Right kidney (tissue), 1 donor: ENCODE data around the gene TMC3.

Source experiments
- DNase-seq: peaks from one replicate; pipeline ENCODE4 v3.0.0-alpha.2; 2016

Gene TMC3

DNA sequence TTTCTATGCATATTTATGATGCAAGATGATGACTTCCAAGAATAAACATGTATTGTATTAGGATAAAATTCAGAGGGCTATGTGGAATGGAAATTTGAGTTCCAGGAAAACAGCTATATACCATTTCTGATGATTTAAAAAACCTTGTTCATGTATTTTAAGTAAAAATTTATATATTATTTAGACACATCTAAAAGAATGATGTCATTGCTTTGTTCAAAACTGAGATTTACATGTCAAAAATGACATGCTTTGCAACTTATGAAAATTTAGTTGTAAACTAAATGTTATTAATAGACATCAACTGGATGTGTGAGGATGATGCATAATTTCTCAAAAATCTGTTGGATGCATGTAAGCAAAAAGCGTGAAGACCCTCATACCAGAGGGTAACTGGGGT is 52.3 kb downstream of the TMC3 start:
- DNase-seq: no peak

DNA sequence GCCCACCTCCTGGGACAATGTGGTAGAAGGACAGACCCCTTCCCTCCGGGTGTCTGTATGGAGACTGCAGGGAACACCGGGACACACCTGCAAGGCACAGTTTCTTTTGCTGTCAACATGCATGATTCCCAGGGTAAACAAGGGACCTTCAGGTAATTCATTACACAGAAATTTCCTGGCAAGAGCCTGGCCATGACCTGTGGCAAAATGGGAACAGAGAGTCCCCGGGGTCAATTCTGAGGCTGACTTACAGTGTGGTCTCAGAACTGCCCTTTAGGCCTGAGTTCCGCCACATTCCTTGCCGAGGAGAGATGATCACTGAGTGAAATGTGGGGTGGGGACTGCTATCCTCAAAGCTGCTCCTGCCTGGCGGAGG is 56.4 kb downstream of the TMC3 start:
- DNase-seq: no peak

DNA sequence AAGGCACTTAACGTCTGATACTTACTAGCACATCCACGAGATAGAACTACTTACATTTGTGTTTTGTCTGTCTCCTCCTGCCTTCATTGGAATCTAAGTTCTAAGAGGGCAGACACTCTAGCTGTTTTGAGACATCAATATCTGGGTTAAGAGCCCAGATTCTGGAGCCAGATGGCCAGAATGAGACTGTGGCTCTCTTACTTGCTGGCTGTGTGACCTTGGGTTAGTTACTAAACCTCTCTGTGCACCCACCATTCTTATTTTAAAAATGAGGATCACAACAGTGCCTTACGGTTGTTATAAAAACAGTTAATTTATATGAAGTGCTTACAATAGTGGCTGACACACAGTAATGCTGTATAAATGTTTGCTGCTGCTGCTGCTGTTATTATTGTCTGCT is 57.7 kb downstream of the TMC3 start:
- DNase-seq: no peak

DNA sequence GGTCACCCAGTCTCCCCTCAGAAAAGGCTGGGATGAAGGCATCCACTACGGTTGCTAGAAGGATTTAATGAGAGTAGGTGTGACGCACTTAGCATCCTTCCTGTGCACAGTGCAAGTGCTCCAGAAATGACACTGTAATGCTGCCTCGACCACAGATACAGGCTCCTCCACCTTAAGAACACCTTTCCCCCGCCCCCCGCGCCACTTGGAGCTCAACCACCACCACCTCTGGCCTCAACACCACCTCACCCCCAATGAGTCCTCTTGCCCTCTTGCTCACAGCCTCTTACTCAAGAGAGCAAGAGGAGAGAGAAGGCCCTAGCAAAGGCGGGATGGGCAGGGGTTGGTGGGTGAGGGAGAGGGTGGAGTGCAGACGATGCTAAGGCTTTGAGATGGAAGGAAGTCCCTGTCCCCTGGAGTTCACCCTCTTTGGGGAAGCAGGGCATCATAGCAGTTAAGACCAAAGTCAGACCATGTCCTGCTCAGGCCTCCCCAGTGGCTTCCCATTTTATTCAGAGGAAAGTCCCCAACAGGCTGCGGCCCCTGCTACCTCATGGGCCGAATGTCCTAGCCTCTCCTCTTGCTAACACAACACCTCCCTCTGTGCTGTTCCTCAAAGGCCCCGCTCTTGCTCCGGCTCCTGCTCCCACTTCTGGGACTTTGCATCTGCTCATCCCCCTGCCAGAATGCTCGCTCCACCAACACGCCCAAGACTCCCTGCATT is 58.4 kb downstream of the TMC3 start:
- DNase-seq: no peak

DNA sequence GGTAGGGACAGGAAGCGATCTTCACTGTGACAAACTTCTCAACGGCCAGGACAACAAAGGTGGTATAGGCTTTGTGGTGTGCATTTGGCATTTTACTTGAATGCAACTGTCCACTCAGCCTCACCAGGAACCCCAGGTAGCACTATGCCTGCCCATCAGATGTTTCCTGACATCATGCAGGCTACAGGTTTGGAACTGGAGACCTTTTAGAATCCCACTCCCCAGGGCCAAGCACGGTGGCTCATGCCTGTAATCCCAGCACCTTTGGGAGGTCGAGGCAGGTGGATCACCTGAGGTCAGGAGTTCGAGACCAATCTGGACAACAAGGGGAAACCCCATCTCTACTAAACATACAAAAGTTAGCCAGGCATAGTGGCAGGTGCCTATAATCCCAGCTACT is 59.6 kb downstream of the TMC3 start:
- DNase-seq: no peak

DNA sequence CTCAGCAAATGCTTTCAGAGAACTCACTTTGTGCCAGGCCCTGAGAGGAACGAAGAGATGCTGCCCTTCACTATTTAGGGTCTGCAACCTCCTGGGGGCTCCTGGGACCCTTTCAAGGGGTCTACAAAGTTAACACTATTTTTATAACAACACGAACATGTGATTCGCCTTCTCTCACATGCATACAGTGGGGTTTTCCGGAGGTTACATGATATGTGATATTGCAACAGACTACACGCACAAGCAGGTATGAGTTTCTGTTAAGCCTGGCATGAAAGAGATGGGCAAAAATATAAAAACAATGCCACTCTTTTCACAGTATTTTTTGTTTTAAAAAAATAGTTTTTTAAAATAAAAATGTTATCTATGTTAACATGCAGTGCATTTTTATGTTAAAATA is 60.3 kb downstream of the TMC3 start:
- no peak for DNase-seq

DNA sequence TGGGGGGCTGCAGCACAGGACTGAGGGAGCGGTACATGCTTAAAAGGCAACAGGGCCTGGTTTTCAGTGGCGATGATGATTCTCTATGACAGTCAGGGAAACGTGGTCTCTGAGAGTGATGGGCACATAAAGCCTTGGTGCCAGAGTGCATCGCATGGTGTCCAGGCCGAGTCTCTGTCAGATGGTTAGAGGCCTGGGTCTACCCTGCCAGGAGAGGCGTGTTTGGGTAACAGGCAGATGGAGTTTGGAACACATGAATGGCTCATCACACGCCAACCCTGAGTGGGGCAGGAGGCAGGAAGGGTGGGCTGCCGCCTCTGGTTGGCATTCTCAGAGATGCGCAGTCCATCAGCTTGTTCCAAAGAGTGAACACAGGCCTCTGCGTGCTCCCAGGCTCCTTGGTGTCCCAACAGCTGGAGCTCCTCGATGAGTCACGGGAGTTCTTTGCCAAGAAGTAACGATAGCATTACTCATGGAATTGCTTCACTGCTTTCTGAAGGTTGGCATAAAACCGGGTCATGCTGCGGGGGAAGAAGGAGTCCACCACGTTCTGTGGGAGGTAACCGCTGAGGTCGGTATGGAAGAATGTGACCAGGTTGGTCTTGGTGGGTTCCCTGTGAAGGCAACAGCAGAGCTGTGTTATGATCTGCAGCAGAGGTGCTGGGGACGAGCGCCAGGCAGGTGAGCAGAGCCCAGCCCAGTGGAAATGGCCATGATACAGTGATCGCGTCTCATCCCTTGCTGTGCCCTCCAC is 61.0 kb downstream of the TMC3 start:
- no peak for DNase-seq

DNA sequence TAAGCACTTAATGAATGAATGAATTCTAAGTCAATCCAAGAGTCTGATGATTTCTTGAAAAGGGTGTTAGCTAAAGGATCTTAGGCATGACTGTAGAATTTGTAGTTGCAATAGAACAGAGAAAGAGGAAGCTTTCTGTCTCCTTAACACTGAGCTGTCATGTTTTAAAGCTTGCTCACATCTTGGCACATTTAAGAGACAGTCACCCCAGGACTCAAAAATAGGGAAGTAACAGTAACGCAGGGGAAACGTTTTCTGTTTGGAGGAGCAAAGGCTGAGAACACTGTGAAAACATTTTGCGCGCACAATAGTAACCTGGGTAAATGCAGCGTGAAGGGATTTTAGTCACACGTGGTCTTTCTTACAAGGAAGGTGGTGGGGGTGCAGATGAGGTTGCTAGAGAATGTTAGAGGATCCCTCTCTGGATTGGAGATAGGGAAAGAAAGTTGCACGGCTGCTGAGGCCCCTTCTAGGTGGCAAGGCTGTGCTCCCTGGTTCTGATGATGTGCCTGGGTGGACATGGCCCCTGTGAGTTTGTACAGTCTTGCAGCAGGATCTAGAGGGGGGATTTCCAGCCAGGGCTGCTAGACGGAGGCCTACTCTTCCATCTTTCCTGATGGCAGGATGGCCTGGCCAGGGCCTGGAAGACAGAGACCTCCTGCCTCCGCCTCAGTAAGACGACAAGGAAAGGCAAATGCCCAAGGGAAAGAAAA is 62.1 kb downstream of the TMC3 start:
- DNase-seq: no peak

DNA sequence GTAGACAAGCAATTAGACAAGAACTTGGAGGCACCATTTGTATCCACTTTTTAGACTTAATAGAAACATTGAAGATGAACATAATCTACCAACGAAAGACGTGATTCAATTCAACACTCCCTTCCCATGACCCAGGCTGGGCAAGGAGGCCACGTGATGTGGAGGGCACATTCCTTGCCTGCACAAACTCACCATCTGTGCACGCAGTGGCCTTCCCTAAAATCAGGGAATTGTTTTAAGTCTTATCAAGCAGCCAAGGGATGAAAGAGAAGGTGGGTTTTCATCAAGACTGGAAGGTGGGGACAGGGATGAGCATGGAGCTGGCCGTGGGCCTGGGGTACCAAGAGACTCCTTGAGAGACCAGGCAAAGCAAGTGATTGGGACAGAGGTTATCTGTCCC is 63.5 kb downstream of the TMC3 start:
- DNase-seq: no peak

DNA sequence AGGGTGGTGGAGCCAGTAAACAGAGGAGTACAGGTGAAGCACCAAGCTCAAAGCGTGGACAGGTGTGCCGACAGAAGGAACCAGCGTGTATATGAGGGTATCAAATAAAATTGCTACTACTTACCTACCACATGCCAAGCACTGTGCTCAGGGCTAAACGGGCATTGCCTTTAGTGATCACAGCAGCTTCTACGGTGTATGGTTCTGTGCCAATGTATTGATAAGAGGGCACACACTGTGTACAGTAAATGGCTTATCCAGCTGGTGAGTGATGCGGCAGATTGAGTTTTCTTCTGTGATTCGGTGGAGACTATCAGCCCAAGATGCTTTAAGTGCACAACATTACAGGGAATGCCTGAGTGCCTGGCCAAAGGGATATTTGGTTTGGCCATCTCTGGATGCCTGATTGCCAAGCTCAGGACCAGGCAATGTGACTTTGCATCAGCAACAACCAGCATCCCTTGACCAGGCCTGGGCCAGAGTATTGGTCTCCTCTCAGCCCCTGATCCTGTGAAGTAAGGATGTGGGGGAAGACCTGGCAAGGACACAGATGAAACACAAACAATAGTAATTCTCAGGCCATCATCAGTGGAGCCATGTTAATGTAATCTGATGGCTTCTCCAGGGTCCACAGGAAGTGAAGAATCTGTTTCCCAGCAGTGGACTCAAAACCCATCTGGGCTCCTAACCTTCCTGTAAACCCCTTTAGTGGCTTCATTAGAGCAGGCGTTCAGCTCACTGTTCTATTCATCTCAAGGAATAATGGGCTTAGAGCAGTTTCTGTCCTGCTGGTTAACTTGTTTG is 64.2 kb downstream of the TMC3 start:
- DNase-seq: no peak

DNA sequence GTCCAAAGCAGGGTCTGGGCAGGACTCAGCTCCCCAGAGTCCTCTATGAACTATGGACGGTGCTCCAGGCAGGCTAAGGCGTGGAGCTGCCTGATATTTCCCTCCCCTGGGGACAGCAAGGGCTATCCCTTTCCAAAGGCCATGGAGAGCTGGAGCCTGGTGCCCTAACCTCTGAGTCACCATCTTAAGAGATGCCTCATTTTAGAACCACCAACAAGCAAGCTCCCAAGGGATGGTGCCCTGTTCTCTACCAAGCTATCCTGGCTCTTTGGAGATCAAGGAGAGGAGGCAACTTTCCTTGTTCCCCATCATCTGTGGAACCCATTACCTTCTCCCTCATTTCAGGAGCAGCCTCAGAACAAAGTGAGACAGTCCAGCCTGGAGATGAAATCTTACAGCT is 65.8 kb downstream of the TMC3 start:
- no peak for DNase-seq

DNA sequence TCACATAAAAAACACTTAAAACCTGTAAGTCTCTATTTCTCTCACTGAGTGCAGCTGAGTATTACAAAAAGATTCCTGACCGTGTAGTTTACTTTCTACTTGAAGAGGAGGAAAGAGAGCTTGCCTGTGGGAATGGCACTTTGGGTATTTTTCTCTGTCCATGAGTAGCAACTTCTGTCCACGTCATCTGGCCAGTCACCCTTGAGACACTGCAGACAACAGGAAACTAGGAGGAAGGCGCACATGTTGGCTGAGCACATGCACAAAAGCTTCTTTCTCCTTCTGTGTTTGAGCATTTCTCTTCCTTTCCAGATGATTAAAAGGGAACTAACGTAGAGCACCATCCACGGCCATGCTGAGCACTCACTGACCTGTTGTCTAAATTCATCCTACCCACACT is 69.8 kb downstream of the TMC3 start:
- DNase-seq: no peak

DNA sequence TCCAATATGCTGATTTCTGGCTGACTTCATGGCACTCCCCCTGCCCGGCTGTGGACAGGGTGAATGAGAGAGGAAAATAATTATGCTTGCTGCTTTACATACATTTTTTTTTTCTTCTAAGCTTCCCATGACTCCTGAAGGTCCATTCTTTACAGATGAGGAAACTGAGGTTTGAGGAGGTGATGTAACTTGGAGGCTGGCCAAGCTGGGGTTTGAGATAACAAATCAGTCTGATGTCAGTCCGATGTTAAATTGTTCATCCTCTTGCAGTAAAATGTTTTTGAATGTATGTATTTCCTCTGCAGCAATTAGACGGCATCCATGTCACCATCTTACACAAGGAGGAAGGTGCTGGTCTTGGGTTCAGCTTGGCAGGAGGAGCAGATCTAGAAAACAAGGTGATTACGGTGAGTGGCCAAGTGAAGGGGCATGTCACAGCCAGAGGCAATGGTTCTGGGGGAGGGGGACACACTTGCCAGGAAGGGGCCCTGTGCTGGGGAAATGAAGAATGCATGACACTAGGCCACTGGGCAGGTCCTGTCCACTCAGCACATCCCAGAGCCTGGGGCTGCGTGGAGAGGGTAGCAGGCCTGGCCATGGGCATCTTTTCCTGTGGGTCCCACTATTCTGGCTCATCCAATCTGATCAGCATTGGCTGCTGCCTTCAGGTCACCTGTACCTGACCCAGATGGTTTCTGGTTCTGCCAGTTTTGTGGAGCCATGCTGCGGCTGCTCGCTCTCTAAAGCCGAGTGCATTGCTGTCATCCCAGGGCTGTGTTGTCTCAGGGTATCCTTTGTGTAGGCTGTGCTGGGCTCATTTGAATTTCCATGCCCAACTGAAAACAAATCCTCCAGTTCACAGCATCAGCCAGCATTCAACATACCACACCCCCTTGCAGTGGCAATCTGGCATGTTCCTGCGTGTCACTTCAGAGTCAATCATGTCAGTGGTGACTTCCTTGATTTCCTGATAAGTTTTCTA is 70.5 kb downstream of the TMC3 start:
- DNase-seq: no peak

DNA sequence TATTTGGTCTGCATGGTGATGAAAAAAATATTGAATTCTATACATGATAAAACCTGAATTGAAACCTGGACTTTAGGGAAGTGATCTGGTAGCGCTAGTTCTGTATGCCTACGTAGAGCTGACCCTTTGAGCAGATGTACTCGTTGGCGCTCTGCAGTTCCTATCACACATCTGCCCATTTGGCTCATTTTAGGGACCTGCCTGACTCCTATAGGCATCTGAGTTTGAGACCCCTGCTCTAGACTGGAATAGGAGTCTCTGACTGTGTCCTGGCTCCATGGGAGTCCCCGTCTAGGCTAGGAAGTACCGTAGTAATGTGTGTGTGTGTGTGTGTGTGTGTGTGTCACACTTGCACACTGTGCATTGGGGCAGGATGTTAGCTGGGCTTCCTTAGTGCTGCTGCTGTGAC is 71.3 kb downstream of the TMC3 start:
- no peak for DNase-seq

DNA sequence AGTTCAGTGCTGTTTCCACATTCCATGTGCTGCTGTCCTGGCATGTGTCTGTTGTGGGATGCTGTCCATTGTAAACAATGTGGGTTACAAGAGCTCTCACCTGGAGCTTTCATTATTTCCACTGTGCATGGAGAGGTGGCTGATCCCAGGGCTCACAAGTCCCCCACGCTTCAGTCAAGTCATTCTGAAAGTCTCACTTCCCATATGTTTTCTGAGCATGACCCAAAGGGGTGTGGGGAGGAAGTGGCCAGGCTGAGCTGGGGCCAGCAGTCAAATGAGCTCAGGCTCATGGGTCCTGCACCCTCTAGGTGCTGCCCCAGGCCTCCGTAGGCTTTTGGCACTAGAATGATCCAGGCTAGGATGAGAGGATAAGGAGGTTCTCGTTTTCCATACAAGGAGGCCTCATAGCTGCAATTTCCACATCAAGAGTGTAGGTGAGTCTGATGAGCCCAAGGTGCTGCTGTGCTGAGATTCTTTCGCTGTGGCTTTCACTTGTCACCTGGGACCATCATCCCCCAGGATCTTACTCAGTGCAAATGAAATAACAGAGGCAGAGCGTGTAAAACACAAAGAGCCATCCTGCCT is 72.1 kb downstream of the TMC3 start:
- DNase-seq: no peak

DNA sequence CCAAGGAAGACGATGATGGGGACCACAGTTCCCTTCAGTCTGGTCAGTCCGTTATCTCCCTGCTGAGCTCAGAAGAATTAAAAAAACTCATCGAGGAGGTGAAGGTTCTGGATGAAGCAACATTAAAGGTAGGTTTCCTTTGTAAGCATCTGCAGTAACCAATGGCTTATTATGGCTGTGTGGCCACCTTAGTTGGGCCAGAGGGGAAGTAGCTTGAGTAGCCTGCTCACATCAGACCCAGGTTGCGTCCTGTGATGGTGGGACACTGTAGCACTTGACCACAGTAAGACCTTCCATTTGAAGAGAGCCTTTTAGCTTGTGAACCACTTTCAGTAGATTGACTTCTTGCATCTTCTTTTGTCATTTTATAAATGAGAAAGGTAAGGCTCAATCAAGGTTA is 72.6 kb downstream of the TMC3 start:
- no peak for DNase-seq

DNA sequence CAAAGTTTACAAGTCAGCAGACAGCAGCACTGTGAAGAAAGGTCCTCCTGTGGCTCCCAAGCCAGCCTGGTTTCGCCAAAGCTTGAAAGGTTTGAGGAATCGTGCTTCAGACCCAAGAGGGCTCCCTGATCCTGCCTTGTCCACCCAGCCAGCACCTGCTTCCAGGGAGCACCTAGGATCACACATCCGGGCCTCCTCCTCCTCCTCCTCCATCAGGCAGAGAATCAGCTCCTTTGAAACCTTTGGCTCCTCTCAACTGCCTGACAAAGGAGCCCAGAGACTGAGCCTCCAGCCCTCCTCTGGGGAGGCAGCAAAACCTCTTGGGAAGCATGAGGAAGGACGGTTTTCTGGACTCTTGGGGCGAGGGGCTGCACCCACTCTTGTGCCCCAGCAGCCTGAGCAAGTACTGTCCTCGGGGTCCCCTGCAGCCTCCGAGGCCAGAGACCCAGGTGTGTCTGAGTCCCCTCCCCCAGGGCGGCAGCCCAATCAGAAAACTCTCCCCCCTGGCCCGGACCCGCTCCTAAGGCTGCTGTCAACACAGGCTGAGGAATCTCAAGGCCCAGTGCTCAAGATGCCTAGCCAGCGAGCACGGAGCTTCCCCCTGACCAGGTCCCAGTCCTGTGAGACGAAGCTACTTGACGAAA is 74.3 kb downstream of the TMC3 start:
- DNase-seq: no peak

DNA sequence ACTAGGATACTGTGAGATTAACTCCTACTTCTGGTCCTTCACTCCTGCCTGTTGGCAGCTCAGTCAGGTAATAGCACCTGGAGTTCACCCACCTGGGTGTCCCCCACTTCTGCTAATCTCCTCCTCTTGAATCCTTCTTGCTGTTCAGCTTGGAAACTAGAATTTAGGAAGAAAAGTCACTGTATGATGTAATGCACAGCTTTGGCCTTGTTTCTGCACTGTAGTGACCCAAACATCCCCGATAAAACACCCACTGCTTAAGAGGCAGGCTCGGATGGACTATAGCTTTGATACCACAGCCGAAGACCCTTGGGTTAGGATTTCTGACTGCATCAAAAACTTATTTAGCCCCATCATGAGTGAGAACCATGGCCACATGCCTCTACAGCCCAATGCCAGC is 74.9 kb downstream of the TMC3 start:
- no peak for DNase-seq

DNA sequence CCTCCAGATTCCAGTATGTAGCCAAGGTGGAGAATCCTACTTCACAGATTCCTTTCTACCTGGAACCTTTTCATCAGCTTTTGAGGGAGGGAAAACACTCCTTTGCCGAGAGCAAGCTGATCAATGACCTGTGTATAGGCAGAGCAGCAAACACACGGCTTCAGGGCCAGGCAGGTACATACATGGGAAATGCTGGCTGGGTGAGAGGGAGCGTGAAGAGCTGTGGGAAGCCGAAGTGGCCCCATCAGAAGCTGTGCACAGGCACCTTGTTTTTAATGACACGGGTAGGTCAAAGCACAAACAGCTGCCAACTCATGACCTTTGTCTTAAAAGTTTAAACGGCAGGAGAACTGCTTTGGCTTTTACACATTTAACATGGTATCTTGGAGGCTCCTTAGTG is 75.4 kb downstream of the TMC3 start:
- DNase-seq: no peak
